Measurements from ENCODE around the gene SPATA25.

GRCh38 chr20:45893831-45894230, 6.4 kb upstream of the SPATA25 start:
- TF ChIP-seq POLR2AphosphoS5 (IDR thresholded peaks at IDR 0.05; ENCODE audit: low read depth, low read length) (no peak), POLR2A (IDR thresholded peaks at IDR 0.05; ENCODE audit: low read depth, low read length) (no peak), TAF1 (IDR thresholded peaks at IDR 0.05; ENCODE audit: low read depth, low read length) (no peak), POU2F2 (IDR thresholded peaks at IDR 0.05; ENCODE audit: low read depth, low read length) (no peak), PAX5 (IDR thresholded peaks at IDR 0.05; ENCODE audit: insufficient read depth, low read length, severe bottlenecking) (no peak), SPI1 (IDR thresholded peaks at IDR 0.05; ENCODE audit: low read depth, low read length) (no peak)

All from GM12891 (cell line).